WTC11 (cell line): Measurements from ENCODE around the gene TRABD.

Experiments used
- CREB1 ChIP-seq: sonication (generic); formaldehyde crosslinking; IDR thresholded peaks from 2 replicates; pipeline ENCODE4 v1.8.0; 2023; ENCODE audit warnings: mild to moderate bottlenecking, missing genetic modification reagents
- ELF4 ChIP-seq: sonication (generic); formaldehyde crosslinking; IDR thresholded peaks from 2 replicates; pipeline ENCODE4 v1.8.1; 2022; ENCODE audit warnings: low read depth, mild to moderate bottlenecking, moderate library complexity, missing genetic modification reagents
- JUN ChIP-seq: sonication (generic); formaldehyde crosslinking; IDR thresholded peaks from 2 replicates; pipeline ENCODE4 v1.8.0; 2023; ENCODE audit warnings: mild to moderate bottlenecking, missing genetic modification reagents
- SOX15 ChIP-seq: fragments of 250-450 bp; sonication (Bioruptor Pico); IDR thresholded peaks from 2 replicates; pipeline ENCODE4 v1.9.0; 2021; ENCODE audit warnings: mild to moderate bottlenecking
- ZNF138 ChIP-seq: sonication (generic); formaldehyde crosslinking; conservative IDR thresholded peaks from 2 replicates; pipeline ENCODE4 v1.8.1; 2022; ENCODE audit warnings: mild to moderate bottlenecking, moderate library complexity, missing genetic modification reagents
- ZNF263 ChIP-seq: sonication (generic); formaldehyde crosslinking; IDR thresholded peaks from 2 replicates; pipeline ENCODE4 v1.8.1; 2022; ENCODE audit warnings: low read depth, mild to moderate bottlenecking, moderate library complexity, missing genetic modification reagents
- TF ChIP-seq, protein P1 (sequence below): fragments of 200-600 bp; IDR thresholded peaks from 2 replicates; pipeline ENCODE4 v1.8.0; 2022; ENCODE audit warnings: antibody characterized with exemption
- TF ChIP-seq, protein P2 (sequence below): sonication (generic); formaldehyde crosslinking; IDR thresholded peaks from 2 replicates; pipeline ENCODE4 v1.8.0; 2023; ENCODE audit warnings: mild to moderate bottlenecking, missing genetic modification reagents
- TF ChIP-seq, protein P3 (sequence below): sonication (generic); formaldehyde crosslinking; IDR thresholded peaks from 2 replicates; pipeline ENCODE4 v1.8.1; 2023; ENCODE audit warnings: mild to moderate bottlenecking, moderate library complexity, missing genetic modification reagents
- TF ChIP-seq, protein P4 (sequence below): sonication (generic); formaldehyde crosslinking; IDR thresholded peaks from 2 replicates; pipeline ENCODE4 v1.8.1; 2022; ENCODE audit warnings: mild to moderate bottlenecking, moderate library complexity, missing genetic modification reagents
- TF ChIP-seq, protein P5 (sequence below): sonication (generic); formaldehyde crosslinking; conservative IDR thresholded peaks from 2 replicates; pipeline ENCODE4 v1.8.1; 2023; ENCODE audit warnings: mild to moderate bottlenecking, low read depth, missing genetic modification reagents, moderate library complexity
- TF ChIP-seq, protein P6 (sequence below): sonication (generic); formaldehyde crosslinking; IDR thresholded peaks from 2 replicates; pipeline ENCODE4 v1.8.1; 2023; ENCODE audit warnings: mild to moderate bottlenecking, missing genetic modification reagents
- TF ChIP-seq, protein P7 (sequence below): sonication (generic); formaldehyde crosslinking; IDR thresholded peaks from 2 replicates; pipeline ENCODE4 v1.8.1; 2023; ENCODE audit warnings: mild to moderate bottlenecking, missing genetic modification reagents, moderate library complexity
- TF ChIP-seq, protein P8 (sequence below): sonication (generic); formaldehyde crosslinking; conservative IDR thresholded peaks from 2 replicates; pipeline ENCODE4 v1.8.1; 2022; ENCODE audit warnings: mild to moderate bottlenecking, missing genetic modification reagents

DNA sequence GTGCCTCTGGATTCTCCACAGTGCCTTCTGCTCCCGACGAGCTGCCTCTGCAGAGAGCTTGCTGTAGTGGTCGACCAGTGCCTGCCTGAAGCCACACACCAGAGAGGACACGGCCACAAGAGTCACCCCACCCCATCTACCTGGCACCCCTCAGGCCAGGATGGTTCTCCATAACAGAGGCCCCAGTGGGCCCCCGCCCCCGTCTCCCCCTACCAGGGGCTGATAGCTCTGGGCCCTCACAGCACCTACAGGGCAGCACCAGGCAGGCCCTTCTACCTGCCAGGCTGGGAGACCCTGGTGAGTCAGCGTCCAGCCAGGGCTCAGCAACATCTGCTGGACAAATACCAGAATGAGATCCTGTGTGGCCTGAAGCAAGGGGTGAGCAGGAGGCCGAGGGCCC lies 36.8 kb downstream of the TRABD start:
- no peak for TF ChIP-seq CREB1 (CRISPR knock-in tag)
- TF ChIP-seq, protein P1, sequence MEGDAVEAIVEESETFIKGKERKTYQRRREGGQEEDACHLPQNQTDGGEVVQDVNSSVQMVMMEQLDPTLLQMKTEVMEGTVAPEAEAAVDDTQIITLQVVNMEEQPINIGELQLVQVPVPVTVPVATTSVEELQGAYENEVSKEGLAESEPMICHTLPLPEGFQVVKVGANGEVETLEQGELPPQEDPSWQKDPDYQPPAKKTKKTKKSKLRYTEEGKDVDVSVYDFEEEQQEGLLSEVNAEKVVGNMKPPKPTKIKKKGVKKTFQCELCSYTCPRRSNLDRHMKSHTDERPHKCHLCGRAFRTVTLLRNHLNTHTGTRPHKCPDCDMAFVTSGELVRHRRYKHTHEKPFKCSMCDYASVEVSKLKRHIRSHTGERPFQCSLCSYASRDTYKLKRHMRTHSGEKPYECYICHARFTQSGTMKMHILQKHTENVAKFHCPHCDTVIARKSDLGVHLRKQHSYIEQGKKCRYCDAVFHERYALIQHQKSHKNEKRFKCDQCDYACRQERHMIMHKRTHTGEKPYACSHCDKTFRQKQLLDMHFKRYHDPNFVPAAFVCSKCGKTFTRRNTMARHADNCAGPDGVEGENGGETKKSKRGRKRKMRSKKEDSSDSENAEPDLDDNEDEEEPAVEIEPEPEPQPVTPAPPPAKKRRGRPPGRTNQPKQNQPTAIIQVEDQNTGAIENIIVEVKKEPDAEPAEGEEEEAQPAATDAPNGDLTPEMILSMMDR, result no peak
- TF ChIP-seq, protein P2, sequence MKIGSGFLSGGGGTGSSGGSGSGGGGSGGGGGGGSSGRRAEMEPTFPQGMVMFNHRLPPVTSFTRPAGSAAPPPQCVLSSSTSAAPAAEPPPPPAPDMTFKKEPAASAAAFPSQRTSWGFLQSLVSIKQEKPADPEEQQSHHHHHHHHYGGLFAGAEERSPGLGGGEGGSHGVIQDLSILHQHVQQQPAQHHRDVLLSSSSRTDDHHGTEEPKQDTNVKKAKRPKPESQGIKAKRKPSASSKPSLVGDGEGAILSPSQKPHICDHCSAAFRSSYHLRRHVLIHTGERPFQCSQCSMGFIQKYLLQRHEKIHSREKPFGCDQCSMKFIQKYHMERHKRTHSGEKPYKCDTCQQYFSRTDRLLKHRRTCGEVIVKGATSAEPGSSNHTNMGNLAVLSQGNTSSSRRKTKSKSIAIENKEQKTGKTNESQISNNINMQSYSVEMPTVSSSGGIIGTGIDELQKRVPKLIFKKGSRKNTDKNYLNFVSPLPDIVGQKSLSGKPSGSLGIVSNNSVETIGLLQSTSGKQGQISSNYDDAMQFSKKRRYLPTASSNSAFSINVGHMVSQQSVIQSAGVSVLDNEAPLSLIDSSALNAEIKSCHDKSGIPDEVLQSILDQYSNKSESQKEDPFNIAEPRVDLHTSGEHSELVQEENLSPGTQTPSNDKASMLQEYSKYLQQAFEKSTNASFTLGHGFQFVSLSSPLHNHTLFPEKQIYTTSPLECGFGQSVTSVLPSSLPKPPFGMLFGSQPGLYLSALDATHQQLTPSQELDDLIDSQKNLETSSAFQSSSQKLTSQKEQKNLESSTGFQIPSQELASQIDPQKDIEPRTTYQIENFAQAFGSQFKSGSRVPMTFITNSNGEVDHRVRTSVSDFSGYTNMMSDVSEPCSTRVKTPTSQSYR (CRISPR knock-in tag), result no peak
- TF ChIP-seq, protein P3, sequence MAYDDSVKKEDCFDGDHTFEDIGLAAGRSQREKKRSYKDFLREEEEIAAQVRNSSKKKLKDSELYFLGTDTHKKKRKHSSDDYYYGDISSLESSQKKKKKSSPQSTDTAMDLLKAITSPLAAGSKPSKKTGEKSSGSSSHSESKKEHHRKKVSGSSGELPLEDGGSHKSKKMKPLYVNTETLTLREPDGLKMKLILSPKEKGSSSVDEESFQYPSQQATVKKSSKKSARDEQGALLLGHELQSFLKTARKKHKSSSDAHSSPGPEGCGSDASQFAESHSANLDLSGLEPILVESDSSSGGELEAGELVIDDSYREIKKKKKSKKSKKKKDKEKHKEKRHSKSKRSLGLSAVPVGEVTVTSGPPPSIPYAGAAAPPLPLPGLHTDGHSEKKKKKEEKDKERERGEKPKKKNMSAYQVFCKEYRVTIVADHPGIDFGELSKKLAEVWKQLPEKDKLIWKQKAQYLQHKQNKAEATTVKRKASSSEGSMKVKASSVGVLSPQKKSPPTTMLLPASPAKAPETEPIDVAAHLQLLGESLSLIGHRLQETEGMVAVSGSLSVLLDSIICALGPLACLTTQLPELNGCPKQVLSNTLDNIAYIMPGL (CRISPR knock-in tag), result no peak
- no peak for TF ChIP-seq ELF4 (CRISPR knock-in tag)
- TF ChIP-seq, protein P4, sequence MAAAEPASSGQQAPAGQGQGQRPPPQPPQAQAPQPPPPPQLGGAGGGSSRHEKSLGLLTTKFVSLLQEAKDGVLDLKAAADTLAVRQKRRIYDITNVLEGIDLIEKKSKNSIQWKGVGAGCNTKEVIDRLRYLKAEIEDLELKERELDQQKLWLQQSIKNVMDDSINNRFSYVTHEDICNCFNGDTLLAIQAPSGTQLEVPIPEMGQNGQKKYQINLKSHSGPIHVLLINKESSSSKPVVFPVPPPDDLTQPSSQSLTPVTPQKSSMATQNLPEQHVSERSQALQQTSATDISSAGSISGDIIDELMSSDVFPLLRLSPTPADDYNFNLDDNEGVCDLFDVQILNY (CRISPR knock-in tag), result no peak
- TF ChIP-seq ZNF263 (CRISPR knock-in tag), result no peak
- TF ChIP-seq SOX15 (CRISPR knock-in tag), result no peak
- TF ChIP-seq, protein P5, sequence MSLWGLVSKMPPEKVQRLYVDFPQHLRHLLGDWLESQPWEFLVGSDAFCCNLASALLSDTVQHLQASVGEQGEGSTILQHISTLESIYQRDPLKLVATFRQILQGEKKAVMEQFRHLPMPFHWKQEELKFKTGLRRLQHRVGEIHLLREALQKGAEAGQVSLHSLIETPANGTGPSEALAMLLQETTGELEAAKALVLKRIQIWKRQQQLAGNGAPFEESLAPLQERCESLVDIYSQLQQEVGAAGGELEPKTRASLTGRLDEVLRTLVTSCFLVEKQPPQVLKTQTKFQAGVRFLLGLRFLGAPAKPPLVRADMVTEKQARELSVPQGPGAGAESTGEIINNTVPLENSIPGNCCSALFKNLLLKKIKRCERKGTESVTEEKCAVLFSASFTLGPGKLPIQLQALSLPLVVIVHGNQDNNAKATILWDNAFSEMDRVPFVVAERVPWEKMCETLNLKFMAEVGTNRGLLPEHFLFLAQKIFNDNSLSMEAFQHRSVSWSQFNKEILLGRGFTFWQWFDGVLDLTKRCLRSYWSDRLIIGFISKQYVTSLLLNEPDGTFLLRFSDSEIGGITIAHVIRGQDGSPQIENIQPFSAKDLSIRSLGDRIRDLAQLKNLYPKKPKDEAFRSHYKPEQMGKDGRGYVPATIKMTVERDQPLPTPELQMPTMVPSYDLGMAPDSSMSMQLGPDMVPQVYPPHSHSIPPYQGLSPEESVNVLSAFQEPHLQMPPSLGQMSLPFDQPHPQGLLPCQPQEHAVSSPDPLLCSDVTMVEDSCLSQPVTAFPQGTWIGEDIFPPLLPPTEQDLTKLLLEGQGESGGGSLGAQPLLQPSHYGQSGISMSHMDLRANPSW (CRISPR knock-in tag), result no peak
- TF ChIP-seq, protein P6, sequence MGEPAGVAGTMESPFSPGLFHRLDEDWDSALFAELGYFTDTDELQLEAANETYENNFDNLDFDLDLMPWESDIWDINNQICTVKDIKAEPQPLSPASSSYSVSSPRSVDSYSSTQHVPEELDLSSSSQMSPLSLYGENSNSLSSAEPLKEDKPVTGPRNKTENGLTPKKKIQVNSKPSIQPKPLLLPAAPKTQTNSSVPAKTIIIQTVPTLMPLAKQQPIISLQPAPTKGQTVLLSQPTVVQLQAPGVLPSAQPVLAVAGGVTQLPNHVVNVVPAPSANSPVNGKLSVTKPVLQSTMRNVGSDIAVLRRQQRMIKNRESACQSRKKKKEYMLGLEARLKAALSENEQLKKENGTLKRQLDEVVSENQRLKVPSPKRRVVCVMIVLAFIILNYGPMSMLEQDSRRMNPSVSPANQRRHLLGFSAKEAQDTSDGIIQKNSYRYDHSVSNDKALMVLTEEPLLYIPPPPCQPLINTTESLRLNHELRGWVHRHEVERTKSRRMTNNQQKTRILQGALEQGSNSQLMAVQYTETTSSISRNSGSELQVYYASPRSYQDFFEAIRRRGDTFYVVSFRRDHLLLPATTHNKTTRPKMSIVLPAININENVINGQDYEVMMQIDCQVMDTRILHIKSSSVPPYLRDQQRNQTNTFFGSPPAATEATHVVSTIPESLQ, result no peak
- TF ChIP-seq, protein P7, sequence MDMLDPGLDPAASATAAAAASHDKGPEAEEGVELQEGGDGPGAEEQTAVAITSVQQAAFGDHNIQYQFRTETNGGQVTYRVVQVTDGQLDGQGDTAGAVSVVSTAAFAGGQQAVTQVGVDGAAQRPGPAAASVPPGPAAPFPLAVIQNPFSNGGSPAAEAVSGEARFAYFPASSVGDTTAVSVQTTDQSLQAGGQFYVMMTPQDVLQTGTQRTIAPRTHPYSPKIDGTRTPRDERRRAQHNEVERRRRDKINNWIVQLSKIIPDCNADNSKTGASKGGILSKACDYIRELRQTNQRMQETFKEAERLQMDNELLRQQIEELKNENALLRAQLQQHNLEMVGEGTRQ (CRISPR knock-in tag), result no peak
- no peak for TF ChIP-seq ZNF138 (CRISPR knock-in tag)
- TF ChIP-seq, protein P8, sequence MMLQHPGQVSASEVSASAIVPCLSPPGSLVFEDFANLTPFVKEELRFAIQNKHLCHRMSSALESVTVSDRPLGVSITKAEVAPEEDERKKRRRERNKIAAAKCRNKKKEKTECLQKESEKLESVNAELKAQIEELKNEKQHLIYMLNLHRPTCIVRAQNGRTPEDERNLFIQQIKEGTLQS (CRISPR knock-in tag), result no peak
- TF ChIP-seq JUN, result no peak
